Measurements from ENCODE around the gene RNF217.

Gene RNF217

GRCh38 chr6:125078602-125079321, 116.5 kb downstream of the RNF217 start:
- Mint-ChIP-seq H3K36me3 (ENCODE audit: low read depth) (peaks cover 36% of the 10 kb centered on the region), H3K9me3 (no peaks in the 10 kb centered on the region), H3K4me1 (peaks cover 35% of the 10 kb centered on the region), H3K4me3 (no peak overlapping the region), H3K27ac (peak overlapping the region in 1 of 3 experiments; percentile 26), H3K27me3 (ENCODE audit: low read depth) (no peaks in the 10 kb centered on the region)
- TF ChIP-seq CTCF (IDR thresholded peaks at IDR 0.05; ENCODE audit: unreplicated experiment in 3 of 3) = no peak

GRCh38 chr6:125082908-125083683, 120.9 kb downstream of the RNF217 start:
- Mint-ChIP-seq H3K9me3 (no peaks in the 10 kb centered on the region), H3K4me3 (no peak overlapping the region), H3K27me3 (ENCODE audit: low read depth) (no peaks in the 10 kb centered on the region), H3K4me1 (peaks cover 13% of the 10 kb centered on the region), H3K27ac (no peak overlapping the region), H3K36me3 (ENCODE audit: low read depth) (peaks cover 23% of the 10 kb centered on the region)
- TF ChIP-seq CTCF (IDR thresholded peaks at IDR 0.05; ENCODE audit: unreplicated experiment in 3 of 3) = no peak

- Mint-ChIP-seq H3K4me1 (peaks cover 9% of the 10 kb centered on the region), H3K27me3 (ENCODE audit: low read depth) (no peaks in the 10 kb centered on the region), H3K4me3 (no peak overlapping the region), H3K9me3 (no peaks in the 10 kb centered on the region), H3K36me3 (ENCODE audit: low read depth) (peaks cover 20% of the 10 kb centered on the region), H3K27ac (no peak overlapping the region)
- no peak for TF ChIP-seq CTCF (IDR thresholded peaks at IDR 0.05; ENCODE audit: unreplicated experiment in 3 of 3)
Measured at GRCh38 chr6:125083684-125083990, 121.4 kb downstream of the RNF217 start.

GRCh38 chr6:125086716-125087115, 124.5 kb downstream of the RNF217 start:
- Mint-ChIP-seq H3K9me3 (no peaks in the 10 kb centered on the region), H3K36me3 (ENCODE audit: low read depth) (peaks cover 17% of the 10 kb centered on the region), H3K4me1 (no peaks in the 10 kb centered on the region), H3K27me3 (ENCODE audit: low read depth) (no peaks in the 10 kb centered on the region), H3K27ac (no peak overlapping the region), H3K4me3 (no peak overlapping the region)
- TF ChIP-seq CTCF (IDR thresholded peaks at IDR 0.05; ENCODE audit: unreplicated experiment in 3 of 3) = no peak

- no peaks in the 10 kb centered on the region for H3K9me3 Mint-ChIP-seq
- no peak for TF ChIP-seq CTCF (IDR thresholded peaks at IDR 0.05; ENCODE audit: unreplicated experiment in 3 of 3)
- no peaks in the 10 kb centered on the region for H3K27me3 Mint-ChIP-seq (ENCODE audit: low read depth)
- H3K27ac Mint-ChIP-seq = peak overlapping the region in 1 of 3 experiments; percentile 2
- no peak overlapping the region for H3K4me3 Mint-ChIP-seq
- H3K4me1 Mint-ChIP-seq = no peaks in the 10 kb centered on the region
- H3K36me3 Mint-ChIP-seq (ENCODE audit: low read depth) = no peaks in the 10 kb centered on the region
Measured at GRCh38 chr6:125088963-125089362, 126.7 kb downstream of the RNF217 start.
